Gastrocnemius medialis (tissue), 4 donors: Measurements from ENCODE around the gene NFIC. TPM values are rescaled to one million over a fixed set of nuclear protein-coding genes. Genes with fewer than 3 reads are reported as not detected.
"Not testable (repeated sequence)": the region's sequence is repeated elsewhere in the genome, so short reads cannot be mapped to it uniquely, and the experiment has no call there.

ENCODE experiments used
- ATAC-seq, 2 donors: fragments of 150-250 bp; one replicate each; pipeline ENCODE4 v1.9.1; 2016
- DNase-seq, 2 donors: peaks; one replicate each; pipeline ENCODE4 v3.0.0-alpha.2; 2019
- H3K27ac ChIP-seq, 4 donors: fragments of 200-600 bp; sonication (generic); 1 replicate in 1 of 4; 2 replicates in 3 of 4; pipeline ENCODE4 v1.5.1; 2016 to 2018; ENCODE audit warnings: mild to moderate bottlenecking in 2 of 4, moderate library complexity in 1 of 4
- H3K27me3 ChIP-seq, 3 donors: fragments of 200-600 bp; sonication (generic) in 2 of 3; 1 replicate in 1 of 3; 2 replicates in 2 of 3; pipeline versions ENCODE4 v1.5.1 to v1.6.0; 2016 to 2019; ENCODE audit warnings: mild to moderate bottlenecking in 1 of 3, moderate library complexity in 1 of 3
- H3K36me3 ChIP-seq, 2 donors: fragments of 200-600 bp; sonication (generic) in 1 of 2; one replicate each; pipeline ENCODE4 v1.5.1; 2017 to 2018
- H3K4me1 ChIP-seq, 2 donors: fragments of 200-600 bp; sonication (generic) in 1 of 2; one replicate each; pipeline ENCODE4 v1.5.1; 2016 to 2017; ENCODE audit warnings: mild to moderate bottlenecking in 2 of 2
- H3K4me3 ChIP-seq, 4 donors: fragments of 200-600 bp; sonication (generic) in 3 of 4; 1 replicate in 1 of 4; 2 replicates in 3 of 4; pipeline ENCODE4 v1.5.1; 2016 to 2019; ENCODE audit warnings: mild to moderate bottlenecking in 2 of 4
- H3K9me3 ChIP-seq, 3 donors: fragments of 200-600 bp; sonication (generic) in 2 of 3; 1 replicate in 1 of 3; 2 replicates in 2 of 3; pipeline ENCODE4 v1.5.1; 2016 to 2019
- CTCF ChIP-seq, 5 experiments: fragments of 450-650 bp in 3 of 5; fragments of 200-600 bp in 2 of 5; sonication (generic) in 2 of 5; IDR thresholded peaks in 4 of 5; conservative IDR thresholded peaks in 1 of 5; 1 replicate in 4 of 5; 2 replicates in 1 of 5; pipeline ENCODE4 v1.5.1; 2016 to 2019; ENCODE audit warnings: antibody characterized with exemption in 5 of 5, mild to moderate bottlenecking in 3 of 5, moderate library complexity in 3 of 5
- POLR2A ChIP-seq, 2 donors: fragments of 450-650 bp; IDR thresholded peaks; one replicate each; pipeline ENCODE4 v1.6.1; 2017; ENCODE audit warnings: antibody characterized with exemption in 2 of 2, mild to moderate bottlenecking in 2 of 2, moderate library complexity in 2 of 2
- in situ Hi-C, 4 donors: fragments of 200-750 bp; cut with MboI; loops; one replicate each; pipeline versions ENCODE4 v1.15.0 to v1.8.0; 2017; ENCODE audit warnings: low sequenced_read_pairs in 4 of 4
- intact Hi-C: fragments of 100-400 bp; cut with DNase I; formaldehyde crosslinking; loops from one replicate; pipeline ENCODE4 v1.15.1; 2023; ENCODE audit warnings: low total_unique reads
- total RNA-seq, 4 donors: library from RNA; depleted of rRNA; stranded (reverse); fragments of >200 nt; gene quantifications; one replicate each; pipeline versions ENCODE4 v1.1.0 to v1.2.3, GENCODE V29; 2016

The NFIC gene
- total RNA-seq, 4 donors from 2014 or later: 90.2 to 403 (median 348) TPM

GRCh38 chr19:3398900-3399278 lies 32.5 kb downstream of the NFIC start:
- Histone ChIP-seq H3K4me3 (peak overlapping the region in 3 of 4 donors; percentile 32 to 37 (median 33)), H3K4me1 (peaks cover 52 to 69% of the 10 kb centered on the region in 2 donors), H3K36me3 (no peaks in the 10 kb centered on the region), H3K27me3 (no peaks in the 10 kb centered on the region), H3K9me3 (no peaks in the 10 kb centered on the region), H3K27ac (peak overlapping the region; percentile 98 to 100 (median 98))
- no peak for DNase-seq
- peak; percentile 2 to 11 for ATAC-seq
- intact Hi-C loops: loop anchor here (1.0 kb wide), 1 partner anchor 10 kb away; no protein-coding TSS in a partner anchor
- in situ Hi-C loops: no loop called here
- TF ChIP-seq CTCF (IDR thresholded peaks at IDR 0.05 in 4 of 5, conservative IDR thresholded peaks at IDR 0.05 in 1 of 5) (no peak), POLR2A (IDR thresholded peaks at IDR 0.05) (no peak)

- peaks cover 50 to 72% of the 10 kb centered on the region in 2 donors for H3K4me1 ChIP-seq
- peak in 1 of 2 donors; percentile 75 for DNase-seq
- in situ Hi-C loops, ATAC-seq, intact Hi-C loops, H3K27me3 ChIP-seq, H3K4me3 ChIP-seq, H3K36me3 ChIP-seq, H3K9me3 ChIP-seq: not testable (repeated sequence)
- H3K27ac ChIP-seq: peak overlapping the region; percentile 98 to 100 (median 98)
- peak in 1 of 2 donors; percentile 18 for TF ChIP-seq POLR2A (IDR thresholded peaks at IDR 0.05)
Observed at GRCh38 chr19:3399311-3399710, 32.9 kb downstream of the NFIC start.

GRCh38 chr19:3401004-3401768 lies 34.8 kb downstream of the NFIC start:
- intact Hi-C loops (no loop called here), in situ Hi-C loops (no loop called here)
- no peaks in the 10 kb centered on the region for H3K27me3 ChIP-seq
- DNase-seq (peak in 1 of 2 donors; percentile 46), ATAC-seq (no peak)
- no peak overlapping the region for H3K4me3 ChIP-seq
- no peaks in the 10 kb centered on the region for H3K9me3 ChIP-seq
- peak overlapping the region; percentile 98 to 100 (median 98) for H3K27ac ChIP-seq
- no peak for TF ChIP-seq POLR2A (IDR thresholded peaks at IDR 0.05)
- TF ChIP-seq CTCF (IDR thresholded peaks at IDR 0.05 in 4 of 5, conservative IDR thresholded peaks at IDR 0.05 in 1 of 5): no peak
- peaks cover 65 to 83% of the 10 kb centered on the region in 2 donors for H3K4me1 ChIP-seq
- no peaks in the 10 kb centered on the region for H3K36me3 ChIP-seq

- no peak for TF ChIP-seq CTCF (IDR thresholded peaks at IDR 0.05 in 4 of 5, conservative IDR thresholded peaks at IDR 0.05 in 1 of 5)
- TF ChIP-seq POLR2A (IDR thresholded peaks at IDR 0.05): no peak
- in situ Hi-C loops: no loop called here
- intact Hi-C loops: no loop called here
- Histone ChIP-seq H3K36me3 (no peaks in the 10 kb centered on the region), H3K4me3 (peak overlapping the region; percentile 56 to 60 (median 58)), H3K27ac (peak overlapping the region; percentile 98 to 100 (median 98)), H3K4me1 (peaks cover 64 to 81% of the 10 kb centered on the region in 2 donors), H3K9me3 (no peaks in the 10 kb centered on the region), H3K27me3 (no peaks in the 10 kb centered on the region)
- DNase-seq (no peak), ATAC-seq (no peak)
Observed at GRCh38 chr19:3402631-3403443, 36.5 kb downstream of the NFIC start.
